Prostate gland (tissue), 2 donors: ENCODE measurements around the gene TMEM26. TPM values are rescaled to one million over a fixed set of nuclear protein-coding genes. Genes with fewer than 3 reads are reported as not detected.

Experiments
- DNase-seq: peaks from one replicate; pipeline ENCODE4 v3.0.0-alpha.2; 2019; ENCODE audit warnings: low spot score
- H3K27ac ChIP-seq, 2 donors: fragments of 200-600 bp; sonication (generic); 2 replicates each; pipeline ENCODE4 v1.5.1; 2017 to 2019
- H3K27me3 ChIP-seq: fragments of 200-600 bp; sonication (generic); replicated peaks from 2 replicates; pipeline ENCODE4 v1.5.1; 2019; ENCODE audit not compliant: insufficient read depth
- H3K36me3 ChIP-seq, 2 donors: fragments of 200-600 bp; sonication (generic); 1 replicate in 1 of 2; 2 replicates in 1 of 2; pipeline versions ENCODE4 v1.5.1 to v1.8.1; 2017 to 2019
- H3K4me1 ChIP-seq: fragments of 200-600 bp; sonication (generic); replicated peaks from 2 replicates; pipeline ENCODE4 v1.5.1; 2019
- H3K4me3 ChIP-seq, 2 donors: fragments of 200-600 bp; sonication (generic); 2 replicates each; pipeline ENCODE4 v1.5.1; 2017 to 2019
- H3K9me3 ChIP-seq: fragments of 200-600 bp; sonication (generic); 2 replicates; pipeline ENCODE4 v1.5.1; 2017
- POLR2A ChIP-seq: fragments of 450-650 bp; IDR thresholded peaks from one replicate; pipeline ENCODE4 v1.6.1; 2016; ENCODE audit warnings: antibody characterized with exemption, mild to moderate bottlenecking
- POLR2AphosphoS5 ChIP-seq: sonication (generic); formaldehyde crosslinking; IDR thresholded peaks from one replicate; pipeline ENCODE4 v1.6.1; 2017; ENCODE audit warnings: antibody characterized with exemption
- WGBS: methylation state at CpG from one replicate; pipeline ENCODE4 v1.1.5; 2018; 5-methylcytosine and 5-hydroxymethylcytosine counted together
- intact Hi-C: fragments of 100-400 bp; cut with DNase I; formaldehyde crosslinking; loops from one replicate; pipeline ENCODE4 v1.14.2; 2022
- total RNA-seq, 2 donors: library from RNA; depleted of rRNA; stranded (reverse); fragments of >200 nt; gene quantifications; one replicate each; pipeline ENCODE4 v1.1.0, GENCODE V29; 2016
- TF ChIP-seq, protein P1 (sequence below), 4 experiments: fragments of 200-600 bp in 2 of 4; fragments of 450-650 bp in 2 of 4; sonication (generic) in 2 of 4; IDR thresholded peaks; 1 replicate in 3 of 4; 2 replicates in 1 of 4; pipeline ENCODE4 v1.5.1; 2016 to 2019; ENCODE audit warnings: antibody characterized with exemption in 4 of 4, mild to moderate bottlenecking in 2 of 4, moderate library complexity in 2 of 4

Gene TMEM26
- total RNA-seq, 2 donors from 2014 or later = 3.7 to 11.6 TPM

DNA sequence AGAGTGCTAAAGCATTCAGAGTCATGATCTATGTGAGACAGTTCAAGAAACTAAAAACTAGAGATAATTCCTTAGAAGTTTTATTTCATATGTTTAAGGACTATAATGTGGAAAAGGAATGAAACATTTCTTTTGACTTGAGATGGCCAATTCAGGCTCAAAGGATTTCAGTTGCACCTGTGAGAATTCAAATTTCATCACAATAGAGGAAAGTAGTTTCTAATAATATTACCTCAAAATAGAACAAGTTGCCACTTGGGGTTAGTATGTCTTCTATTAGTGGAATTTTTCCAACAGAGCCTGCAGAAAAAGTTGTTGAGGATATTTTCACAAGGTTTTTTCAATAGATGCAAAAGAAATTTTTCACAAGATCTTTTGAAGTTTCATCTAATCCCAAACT is 37.4 kb downstream of the TMEM26 start:
- TF ChIP-seq POLR2AphosphoS5 (no peak), POLR2A (no peak)
- TF ChIP-seq, protein P1, sequence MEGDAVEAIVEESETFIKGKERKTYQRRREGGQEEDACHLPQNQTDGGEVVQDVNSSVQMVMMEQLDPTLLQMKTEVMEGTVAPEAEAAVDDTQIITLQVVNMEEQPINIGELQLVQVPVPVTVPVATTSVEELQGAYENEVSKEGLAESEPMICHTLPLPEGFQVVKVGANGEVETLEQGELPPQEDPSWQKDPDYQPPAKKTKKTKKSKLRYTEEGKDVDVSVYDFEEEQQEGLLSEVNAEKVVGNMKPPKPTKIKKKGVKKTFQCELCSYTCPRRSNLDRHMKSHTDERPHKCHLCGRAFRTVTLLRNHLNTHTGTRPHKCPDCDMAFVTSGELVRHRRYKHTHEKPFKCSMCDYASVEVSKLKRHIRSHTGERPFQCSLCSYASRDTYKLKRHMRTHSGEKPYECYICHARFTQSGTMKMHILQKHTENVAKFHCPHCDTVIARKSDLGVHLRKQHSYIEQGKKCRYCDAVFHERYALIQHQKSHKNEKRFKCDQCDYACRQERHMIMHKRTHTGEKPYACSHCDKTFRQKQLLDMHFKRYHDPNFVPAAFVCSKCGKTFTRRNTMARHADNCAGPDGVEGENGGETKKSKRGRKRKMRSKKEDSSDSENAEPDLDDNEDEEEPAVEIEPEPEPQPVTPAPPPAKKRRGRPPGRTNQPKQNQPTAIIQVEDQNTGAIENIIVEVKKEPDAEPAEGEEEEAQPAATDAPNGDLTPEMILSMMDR (IDR thresholded peaks at IDR 0.05) = no peak
- Histone ChIP-seq H3K4me1 (no peaks in the 10 kb centered on the region), H3K36me3 (no peaks in the 10 kb centered on the region), H3K27me3 (no peaks in the 10 kb centered on the region), H3K9me3 (no peaks in the 10 kb centered on the region), H3K4me3 (no peak overlapping the region), H3K27ac (no peak overlapping the region)
- intact Hi-C loops = no loop called here
- DNase-seq = no peak

- H3K4me3 ChIP-seq = no peak overlapping the region
- H3K9me3 ChIP-seq = no peaks in the 10 kb centered on the region
- no peak for DNase-seq
- no peak for TF ChIP-seq POLR2AphosphoS5
- TF ChIP-seq, protein P1 (IDR thresholded peaks at IDR 0.05) = no peak
- TF ChIP-seq POLR2A = no peak
- no peaks in the 10 kb centered on the region for H3K27me3 ChIP-seq
- H3K36me3 ChIP-seq = no peaks in the 10 kb centered on the region
- 65% methylated on average over 2 of the region's 2 CpGs for WGBS
- H3K4me1 ChIP-seq = no peaks in the 10 kb centered on the region
- intact Hi-C loops = no loop called here
- no peak overlapping the region for H3K27ac ChIP-seq
Observed at GRCh38 chr10:61411706-61412105, 41.5 kb downstream of the TMEM26 start.

DNA sequence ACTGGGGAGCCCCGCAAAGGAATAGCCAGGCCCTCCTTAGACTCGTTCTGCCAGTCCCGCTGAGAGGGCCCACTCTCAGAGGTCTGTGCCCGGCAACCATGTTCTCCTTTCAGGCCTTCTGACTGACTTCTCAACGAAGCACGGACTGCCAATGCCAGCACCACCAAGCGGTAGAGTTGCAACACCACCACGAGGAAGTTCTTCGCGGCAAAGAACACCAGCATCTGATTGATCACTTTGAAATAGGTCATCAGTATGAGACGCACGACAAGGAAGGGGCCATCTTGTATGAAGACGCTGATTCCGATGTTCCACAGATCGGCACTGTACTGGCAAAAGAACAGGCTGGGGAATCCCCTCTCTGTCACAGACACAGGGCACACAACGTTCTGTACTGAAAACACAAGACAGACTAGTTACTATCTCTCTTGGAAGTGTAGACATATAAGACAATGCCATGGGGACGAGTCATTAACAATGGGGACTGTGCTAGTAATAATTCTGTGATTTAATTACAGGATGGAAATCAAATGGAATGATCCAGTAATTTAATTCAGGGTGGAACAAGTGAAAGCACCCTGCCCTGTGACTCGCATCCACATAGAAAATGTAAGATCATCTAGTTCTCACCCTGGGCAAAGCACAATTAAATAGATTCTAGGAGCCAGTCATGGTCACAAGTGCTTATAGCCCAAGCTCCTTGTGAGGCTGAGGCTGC is 42.7 kb downstream of the TMEM26 start:
- Histone ChIP-seq H3K27me3 (no peaks in the 10 kb centered on the region), H3K4me1 (no peaks in the 10 kb centered on the region), H3K36me3 (no peaks in the 10 kb centered on the region), H3K9me3 (no peaks in the 10 kb centered on the region), H3K27ac (no peak overlapping the region), H3K4me3 (no peak overlapping the region)
- TF ChIP-seq, protein P1 (IDR thresholded peaks at IDR 0.05) = no peak
- TF ChIP-seq POLR2A (no peak), POLR2AphosphoS5 (no peak)
- DNase-seq = no peak
- 86% methylated on average over 18 of the region's 18 CpGs for WGBS
- intact Hi-C loops = no loop called here

DNA sequence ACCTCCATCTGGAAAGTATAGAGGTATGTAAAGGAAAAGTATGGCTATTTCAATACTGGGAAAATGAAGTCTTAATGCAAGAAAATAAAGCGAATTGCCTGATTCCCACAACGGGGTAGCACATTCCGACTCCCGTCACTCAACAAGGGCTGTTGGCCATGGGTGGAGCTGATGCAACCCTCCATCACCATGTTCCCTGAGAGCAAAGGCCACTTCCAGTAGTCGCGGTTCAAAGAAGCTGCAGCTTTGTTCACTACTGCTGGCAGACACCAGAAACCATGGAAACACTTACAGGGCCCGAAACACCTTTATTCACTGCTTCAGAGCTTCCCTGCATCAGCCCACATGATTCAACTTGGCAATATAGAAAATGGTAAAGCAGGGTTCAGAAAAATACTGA is 44.0 kb downstream of the TMEM26 start:
- no peaks in the 10 kb centered on the region for H3K9me3 ChIP-seq
- intact Hi-C loops = no loop called here
- 95% methylated on average over 7 of the region's 7 CpGs for WGBS
- H3K27me3 ChIP-seq = no peaks in the 10 kb centered on the region
- no peaks in the 10 kb centered on the region for H3K4me1 ChIP-seq
- no peaks in the 10 kb centered on the region for H3K36me3 ChIP-seq
- DNase-seq = no peak
- no peak overlapping the region for H3K4me3 ChIP-seq
- H3K27ac ChIP-seq = no peak overlapping the region
- TF ChIP-seq POLR2AphosphoS5 (no peak), POLR2A (no peak)
- TF ChIP-seq, protein P1 (IDR thresholded peaks at IDR 0.05) = no peak

DNA sequence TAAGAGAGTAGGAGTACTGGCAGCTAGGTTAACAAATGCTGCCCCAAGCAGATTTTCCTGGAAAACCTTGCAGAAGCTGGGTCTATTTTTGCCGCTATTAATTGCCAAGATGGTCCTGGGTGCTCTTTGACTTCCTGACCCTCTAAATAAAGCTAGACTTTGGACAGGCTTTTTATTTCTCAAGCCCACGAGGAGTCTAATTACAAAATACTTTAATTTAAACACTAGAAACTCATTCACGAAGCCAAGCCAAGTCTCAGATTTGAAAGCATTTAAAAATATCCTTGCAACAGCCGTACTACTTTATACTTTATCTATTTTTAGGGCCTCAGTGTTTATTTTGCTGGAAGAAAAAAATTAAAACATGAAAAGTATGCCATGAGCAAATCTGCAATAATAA is 45.1 kb downstream of the TMEM26 start:
- Histone ChIP-seq H3K27me3 (no peaks in the 10 kb centered on the region), H3K36me3 (no peaks in the 10 kb centered on the region), H3K27ac (no peak overlapping the region), H3K9me3 (no peaks in the 10 kb centered on the region), H3K4me1 (no peaks in the 10 kb centered on the region), H3K4me3 (no peak overlapping the region)
- DNase-seq = no peak
- TF ChIP-seq, protein P1 (IDR thresholded peaks at IDR 0.05) = no peak
- TF ChIP-seq POLR2A (no peak), POLR2AphosphoS5 (no peak)
- intact Hi-C loops = no loop called here
- WGBS = 40% methylated on average over 4 of the region's 4 CpGs
